Panc1 (cell line): ENCODE measurements around the gene RRN3.
"Not testable (repeated sequence)": the region's sequence is repeated elsewhere in the genome, so short reads cannot be mapped to it uniquely, and the experiment has no call there.

ENCODE experiments used
- CTCF ChIP-seq: fragments of 450-650 bp; IDR thresholded peaks from 2 replicates; pipeline ENCODE4 v1.5.1; 2017; ENCODE audit warnings: mild to moderate bottlenecking
- POLR2AphosphoS5 ChIP-seq: IDR thresholded peaks from 2 replicates; pipeline ENCODE4 v1.6.1; 2012; ENCODE audit warnings: mild to moderate bottlenecking, low read depth, low read length, moderate library complexity
- REST ChIP-seq, 2 experiments: IDR thresholded peaks; 2 replicates each; pipeline ENCODE4 v1.6.1; 2011 to 2012; ENCODE audit warnings: low read depth in 2 of 2, control low read depth in 1 of 2, low read length in 1 of 2, mild to moderate bottlenecking in 1 of 2, moderate library complexity in 1 of 2; ENCODE audit not compliant: insufficient read depth in 1 of 2
- SIN3A ChIP-seq: IDR thresholded peaks from 2 replicates; pipeline ENCODE4 v1.6.1; 2012; ENCODE audit warnings: low read depth, mild to moderate bottlenecking, low read length, moderate library complexity, borderline replicate concordance; ENCODE audit not compliant: insufficient read depth
- TCF7L2 ChIP-seq: IDR thresholded peaks from 2 replicates; pipeline ENCODE4 v1.6.1; 2011; ENCODE audit warnings: mild to moderate bottlenecking, low read depth, low read length, inconsistent platforms

- TF ChIP-seq CTCF; POLR2AphosphoS5; SIN3A; REST (IDR thresholded peaks at IDR 0.05; ENCODE audit: insufficient read depth in 1 of 2, low read depth in 2 of 2, low read length in 1 of 2); TCF7L2: not testable (repeated sequence)
These were observed 27.4 kb downstream of the RRN3 start for GRCh38 chr16:15066690-15067089.
